RPMI7951 (cell line): ENCODE measurements around the gene CACNA2D2. TPM values are rescaled to one million over a fixed set of nuclear protein-coding genes. Genes with fewer than 3 reads are reported as not detected.

ENCODE experiments used
- DNase-seq: peaks from one replicate; pipeline ENCODE4 v3.0.0-alpha.2; 2012; ENCODE audit warnings: low read depth
- total RNA-seq: library from RNA; depleted of rRNA; stranded (reverse); fragments of >200 nt; shearing (Covaris generic); gene quantifications from 2 replicates; pipeline ENCODE4 v1.2.3, GENCODE V29; 2014

The CACNA2D2 gene
- total RNA-seq, 1 experiment from 2014 or later, result under 0.01 TPM

- peak; percentile 43 for DNase-seq
Measured at GRCh38 chr3:50428007-50428633, 75.3 kb downstream of the CACNA2D2 start.

GRCh38 chr3:50427217-50427616 is 76.2 kb downstream of the CACNA2D2 start:
- DNase-seq, result no peak

- DNase-seq, result no peak
Measured at GRCh38 chr3:50425911-50426310, 77.5 kb downstream of the CACNA2D2 start.

- DNase-seq, result no peak
Measured at GRCh38 chr3:50423543-50423942, 79.9 kb downstream of the CACNA2D2 start.

- no peak for DNase-seq
Measured at GRCh38 chr3:50422153-50422552, 81.3 kb downstream of the CACNA2D2 start.

- DNase-seq, result no peak
Measured at GRCh38 chr3:50419595-50420370, 83.7 kb downstream of the CACNA2D2 start.

GRCh38 chr3:50418850-50419249 is 84.6 kb downstream of the CACNA2D2 start:
- peak; percentile 5 for DNase-seq

- DNase-seq, result peak; percentile 5
Measured at GRCh38 chr3:50417637-50418033, 85.8 kb downstream of the CACNA2D2 start.

- no peak for DNase-seq
Measured at GRCh38 chr3:50416736-50417636, 86.4 kb downstream of the CACNA2D2 start.

- peak; percentile 13 for DNase-seq
Measured at GRCh38 chr3:50415816-50416215, 87.6 kb downstream of the CACNA2D2 start.

- DNase-seq, result no peak
Measured at GRCh38 chr3:50415061-50415460, 88.4 kb downstream of the CACNA2D2 start.

- no peak for DNase-seq
Measured at GRCh38 chr3:50414616-50415015, 88.8 kb downstream of the CACNA2D2 start.

GRCh38 chr3:50412231-50412754 is 91.1 kb downstream of the CACNA2D2 start:
- no peak for DNase-seq

GRCh38 chr3:50411229-50411628 is 92.2 kb downstream of the CACNA2D2 start:
- no peak for DNase-seq

- no peak for DNase-seq
Measured at GRCh38 chr3:50410608-50411139, 92.8 kb downstream of the CACNA2D2 start.

- no peak for DNase-seq
Measured at GRCh38 chr3:50410185-50410584, 93.2 kb downstream of the CACNA2D2 start.

GRCh38 chr3:50408443-50408944 is 94.9 kb downstream of the CACNA2D2 start:
- no peak for DNase-seq

GRCh38 chr3:50406487-50406886 is 96.9 kb downstream of the CACNA2D2 start:
- no peak for DNase-seq

- DNase-seq, result peak; percentile 17
Measured at GRCh38 chr3:50405249-50405648, 98.2 kb downstream of the CACNA2D2 start.

- DNase-seq, result no peak
Measured at GRCh38 chr3:50401978-50402595, 101.3 kb downstream of the CACNA2D2 start.

GRCh38 chr3:50396502-50396901 is 106.9 kb downstream of the CACNA2D2 start:
- DNase-seq, result no peak
